Esophagus (tissue), 2 donors: ENCODE results near the gene CCDC178. TPM values are rescaled to one million over a fixed set of nuclear protein-coding genes. Genes with fewer than 3 reads are reported as not detected.
"Not testable (repeated sequence)": the region's sequence is repeated elsewhere in the genome, so short reads cannot be mapped to it uniquely, and the experiment has no call there.

Experiments used
- H3K27ac ChIP-seq, 2 donors: one replicate each; pipeline ENCODE4 v1.5.1; 2013; ENCODE audit warnings: low read depth in 2 of 2, mild to moderate bottlenecking in 2 of 2, inconsistent platforms in 1 of 2, low read length in 1 of 2, moderate library complexity in 1 of 2
- H3K27me3 ChIP-seq, 2 donors: one replicate each; pipeline ENCODE4 v1.6.1; 2013; ENCODE audit warnings: low read length in 2 of 2, control low read depth in 1 of 2, mild to moderate bottlenecking in 1 of 2; ENCODE audit not compliant: insufficient read depth in 2 of 2, control insufficient read depth in 1 of 2
- H3K36me3 ChIP-seq, 2 donors: one replicate each; pipeline ENCODE4 v1.6.1; 2013; ENCODE audit warnings: low read length in 1 of 2; ENCODE audit not compliant: control insufficient read depth in 2 of 2, insufficient read depth in 2 of 2
- H3K4me1 ChIP-seq, 2 donors: one replicate each; pipeline ENCODE4 v1.6.1; 2013; ENCODE audit warnings: low read length in 1 of 2; ENCODE audit not compliant: control insufficient read depth in 2 of 2, insufficient read depth in 2 of 2
- H3K4me3 ChIP-seq, 2 donors: one replicate each; pipeline ENCODE4 v1.5.1; 2013; ENCODE audit warnings: low read length in 2 of 2, mild to moderate bottlenecking in 2 of 2, low read depth in 1 of 2, moderate library complexity in 1 of 2
- H3K9me3 ChIP-seq, 2 donors: one replicate each; pipeline ENCODE4 v1.6.1; 2013; ENCODE audit warnings: mild to moderate bottlenecking in 2 of 2, low read depth in 1 of 2, low read length in 1 of 2, moderate library complexity in 1 of 2; ENCODE audit not compliant: control insufficient read depth in 2 of 2, insufficient read depth in 1 of 2
- WGBS, 2 donors: extraction: QIAGEN DNeasy Blood & Tissue Kit; methylation state at CpG; one replicate each; pipeline ENCODE4 v1.1.7; 2013; 5-methylcytosine and 5-hydroxymethylcytosine counted together
- polyA plus RNA-seq, 2 donors: library from polyadenylated mRNA; stranded (reverse); fragments of 200-250 nt; gene quantifications; one replicate each; pipeline ENCODE4 v1.2.3, GENCODE V29; 2013
- donor health status: healthy with polysubstance abuse.
- donor health status: Bipolar disorder and iron deficiency.

Gene CCDC178
- polyA plus RNA-seq, 2 donors, result 0.24 to 0.34 TPM

- H3K27ac ChIP-seq, result no peak overlapping the region
- 49 to 51% methylated on average over 8 of the region's 8 CpGs for WGBS, 2 donors
- H3K4me1 ChIP-seq, result no peaks in the 10 kb centered on the region
- H3K9me3 ChIP-seq, result no peaks in the 10 kb centered on the region
- H3K27me3 ChIP-seq, result no peaks in the 10 kb centered on the region
- no peak overlapping the region for H3K4me3 ChIP-seq
- no peaks in the 10 kb centered on the region for H3K36me3 ChIP-seq
Observed at GRCh38 chr18:33369711-33370449, 70.6 kb downstream of the CCDC178 start.

DNA sequence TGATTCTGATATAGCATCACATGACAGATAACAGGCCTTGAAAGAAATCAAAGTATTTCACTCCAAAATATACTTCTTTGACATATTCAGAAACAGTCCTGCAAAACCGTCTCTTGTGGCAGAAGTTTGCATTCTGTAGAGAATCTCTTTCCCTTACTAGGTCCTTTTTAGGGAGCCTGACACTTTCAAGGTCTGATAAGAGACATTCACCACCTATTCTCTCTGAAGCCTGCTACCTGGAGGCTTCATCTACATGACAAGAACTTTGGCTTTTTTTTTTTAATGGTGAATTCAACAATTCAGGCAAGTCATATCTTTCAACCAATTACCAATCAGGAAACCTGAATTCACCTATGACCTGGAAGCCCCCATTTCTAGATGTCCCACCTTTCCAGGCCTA, 83.8 kb downstream of the CCDC178 start:
- no peak overlapping the region for H3K4me3 ChIP-seq
- no peaks in the 10 kb centered on the region for H3K9me3 ChIP-seq
- no peak overlapping the region for H3K27ac ChIP-seq
- 74 to 77% methylated on average over 1 of the region's 1 CpG for WGBS, 2 donors
- no peaks in the 10 kb centered on the region for H3K27me3 ChIP-seq
- no peaks in the 10 kb centered on the region for H3K36me3 ChIP-seq
- H3K4me1 ChIP-seq, result no peaks in the 10 kb centered on the region

DNA sequence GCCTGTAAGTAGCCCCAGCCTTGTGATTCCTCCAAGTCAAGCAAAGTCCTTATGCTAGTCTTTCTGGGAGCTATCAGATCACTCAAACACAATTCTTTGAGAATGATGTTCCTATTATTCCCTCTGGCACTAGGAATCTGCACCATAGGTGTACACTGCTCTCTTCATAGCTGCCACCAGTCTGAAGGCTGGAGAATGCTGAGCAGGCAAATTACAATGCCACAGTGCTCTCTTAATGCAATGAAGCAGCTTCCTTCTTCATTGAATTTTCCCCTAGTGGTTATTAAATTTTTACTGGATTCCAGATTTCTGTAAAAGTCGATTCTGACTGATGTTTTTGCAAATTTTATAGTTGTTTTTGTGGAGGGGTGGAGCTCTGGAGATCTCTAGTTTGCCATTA, 84.8 kb downstream of the CCDC178 start:
- no peaks in the 10 kb centered on the region for H3K9me3 ChIP-seq
- WGBS, 2 donors, result 62 to 70% methylated on average over 1 of the region's 1 CpG
- H3K27ac ChIP-seq, result no peak overlapping the region
- H3K4me1 ChIP-seq, result no peaks in the 10 kb centered on the region
- no peaks in the 10 kb centered on the region for H3K36me3 ChIP-seq
- H3K4me3 ChIP-seq, result no peak overlapping the region
- H3K27me3 ChIP-seq, result no peaks in the 10 kb centered on the region

- WGBS, 2 donors, result 33 to 59% methylated on average over 1 of the region's 1 CpG
- Histone ChIP-seq H3K4me3 (no peak overlapping the region), H3K9me3 (no peaks in the 10 kb centered on the region), H3K27me3 (no peaks in the 10 kb centered on the region), H3K36me3 (no peaks in the 10 kb centered on the region), H3K27ac (no peak overlapping the region), H3K4me1 (no peaks in the 10 kb centered on the region)
Observed at GRCh38 chr18:33355263-33355662, 85.3 kb downstream of the CCDC178 start.

GRCh38 chr18:33350256-33350655, 90.3 kb downstream of the CCDC178 start:
- Histone ChIP-seq H3K9me3 (no peaks in the 10 kb centered on the region), H3K4me3 (no peak overlapping the region), H3K27me3 (no peaks in the 10 kb centered on the region), H3K27ac (no peak overlapping the region), H3K4me1 (no peaks in the 10 kb centered on the region), H3K36me3 (no peaks in the 10 kb centered on the region)
- WGBS, 2 donors, result 85 to 88% methylated on average over 2 of the region's 2 CpGs

- not testable (repeated sequence) for H3K4me3 ChIP-seq, H3K9me3 ChIP-seq, H3K4me1 ChIP-seq, H3K27me3 ChIP-seq, H3K36me3 ChIP-seq, H3K27ac ChIP-seq
- WGBS, 2 donors, result 77 to 80% methylated on average over 2 of the region's 2 CpGs
Observed at GRCh38 chr18:33339733-33340132, 100.8 kb downstream of the CCDC178 start.

DNA sequence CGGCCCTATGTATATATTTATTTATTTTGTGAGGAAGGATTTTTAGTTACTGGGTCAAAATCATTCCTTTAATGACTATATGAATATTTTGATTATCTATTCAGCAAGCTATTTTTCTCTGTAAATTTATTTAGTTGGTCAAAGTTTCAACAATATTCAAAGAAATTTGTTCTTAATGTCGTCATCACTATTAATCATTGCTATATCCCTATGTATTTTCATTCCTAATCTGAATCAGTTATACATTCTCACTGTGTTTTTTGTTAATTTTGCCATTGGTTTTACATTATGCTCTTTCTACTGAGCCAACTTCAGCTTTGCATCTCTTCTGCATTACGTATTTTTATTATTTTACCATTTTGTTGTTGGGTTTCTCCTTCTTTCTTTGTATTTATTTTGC, 105.7 kb downstream of the CCDC178 start:
- H3K27ac ChIP-seq, result no peak overlapping the region
- no peak overlapping the region for H3K4me3 ChIP-seq
- H3K27me3 ChIP-seq, result no peaks in the 10 kb centered on the region
- H3K9me3 ChIP-seq, result no peaks in the 10 kb centered on the region
- no peaks in the 10 kb centered on the region for H3K4me1 ChIP-seq
- WGBS, 2 donors, result 60 to 77% methylated on average over 3 of the region's 3 CpGs
- no peaks in the 10 kb centered on the region for H3K36me3 ChIP-seq

DNA sequence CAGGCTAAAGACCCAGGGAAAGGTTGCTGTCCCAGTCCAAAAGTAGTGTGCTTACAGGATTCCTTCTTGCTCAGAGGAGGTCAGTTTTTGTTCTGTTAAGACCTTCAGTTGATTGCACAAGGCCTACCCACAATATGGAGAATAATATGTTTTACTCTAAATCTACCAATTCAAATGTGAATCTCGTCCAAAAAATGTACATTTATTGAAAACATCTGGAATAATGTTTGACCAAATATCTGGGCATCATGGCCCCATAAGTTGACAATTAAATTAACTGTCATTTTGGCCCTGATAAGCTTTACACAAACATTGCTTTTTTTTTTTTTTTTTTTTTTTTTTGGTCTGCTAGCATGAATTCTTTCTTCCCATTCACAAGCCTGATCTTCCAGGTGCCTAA, 109.8 kb downstream of the CCDC178 start:
- no peak overlapping the region for H3K4me3 ChIP-seq
- no peaks in the 10 kb centered on the region for H3K4me1 ChIP-seq
- no peaks in the 10 kb centered on the region for H3K27me3 ChIP-seq
- WGBS, 2 donors, result 55 to 60% methylated on average over 1 of the region's 1 CpG
- H3K9me3 ChIP-seq, result no peaks in the 10 kb centered on the region
- H3K36me3 ChIP-seq, result no peaks in the 10 kb centered on the region
- H3K27ac ChIP-seq, result no peak overlapping the region

DNA sequence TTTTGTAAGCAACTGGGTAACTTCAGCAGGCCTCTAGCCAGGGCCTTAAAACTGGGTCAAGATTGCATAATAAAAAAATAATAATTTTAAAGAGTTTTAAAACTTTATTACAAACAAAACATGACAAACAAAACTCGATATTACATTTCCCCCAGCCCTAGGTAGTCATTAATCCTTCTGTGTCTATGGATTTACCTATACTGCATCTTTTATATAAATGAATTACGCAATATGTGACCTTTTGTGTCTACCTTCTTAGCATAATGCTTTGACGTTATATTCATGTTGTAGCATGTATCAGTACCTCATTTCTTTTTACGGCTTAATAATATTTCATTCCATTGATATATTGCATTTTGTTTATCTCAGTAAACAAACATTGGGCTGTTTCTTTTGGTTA, 113.5 kb downstream of the CCDC178 start:
- Histone ChIP-seq H3K4me1 (no peaks in the 10 kb centered on the region), H3K4me3 (no peak overlapping the region), H3K27ac (no peak overlapping the region), H3K36me3 (no peaks in the 10 kb centered on the region), H3K9me3 (no peaks in the 10 kb centered on the region), H3K27me3 (no peaks in the 10 kb centered on the region)
- 65 to 68% methylated on average over 4 of the region's 4 CpGs for WGBS, 2 donors

GRCh38 chr18:33317640-33318039, 122.9 kb downstream of the CCDC178 start:
- Histone ChIP-seq H3K27ac (no peak overlapping the region), H3K4me1 (no peaks in the 10 kb centered on the region), H3K36me3 (no peaks in the 10 kb centered on the region), H3K9me3 (peaks cover 0 to 4% of the 10 kb centered on the region in 2 donors), H3K27me3 (no peaks in the 10 kb centered on the region), H3K4me3 (no peak overlapping the region)
- WGBS, 2 donors, result 81 to 91% methylated on average over 2 of the region's 2 CpGs
